Fibroblast of mammary gland (primary cell): ENCODE results near the gene HABP2.

Experiments
- DNase-seq: peaks from one replicate; pipeline ENCODE4 v3.0.0-alpha.2; 2010; ENCODE audit warnings: low read depth
- H3K4me3 ChIP-seq: 2 replicates; pipeline ENCODE4 v1.5.1; 2011; ENCODE audit warnings: low read depth, mild to moderate bottlenecking, low read length, moderate library complexity; ENCODE audit not compliant: control insufficient read depth
- CTCF ChIP-seq: conservative IDR thresholded peaks from 2 replicates; pipeline ENCODE4 v1.5.1; 2011; ENCODE audit warnings: low read depth, low read length, inconsistent platforms; ENCODE audit not compliant: control insufficient read depth, insufficient read depth

Gene HABP2

GRCh38 chr10:113557903-113558321 is 5.1 kb downstream of the HABP2 start:
- TF ChIP-seq CTCF: no peak

GRCh38 chr10:113560071-113560470 is 7.2 kb downstream of the HABP2 start:
- no peak overlapping the region for H3K4me3 ChIP-seq
- TF ChIP-seq CTCF: no peak
- no peak for DNase-seq

More at GRCh38 chr10:113557903-113558321, 5.1 kb downstream of the HABP2 start:
- H3K4me3 ChIP-seq: no peak overlapping the region
- no peak for DNase-seq

GRCh38 chr10:113561214-113561613 is 8.4 kb downstream of the HABP2 start:
- DNase-seq: no peak
- no peak overlapping the region for H3K4me3 ChIP-seq
- no peak for TF ChIP-seq CTCF

- H3K4me3 ChIP-seq: no peak overlapping the region
- TF ChIP-seq CTCF: no peak
- no peak for DNase-seq
Observed at GRCh38 chr10:113562069-113562468, 9.2 kb downstream of the HABP2 start.

- no peak for DNase-seq
- no peak overlapping the region for H3K4me3 ChIP-seq
- no peak for TF ChIP-seq CTCF
Observed at GRCh38 chr10:113562704-113563103, 9.9 kb downstream of the HABP2 start.

- DNase-seq: peak; percentile 58
- H3K4me3 ChIP-seq: peak overlapping the region; percentile 40
- peak; percentile 96 for TF ChIP-seq CTCF
Observed at GRCh38 chr10:113563306-113564088, 10.6 kb downstream of the HABP2 start.

GRCh38 chr10:113565364-113565763 is 12.5 kb downstream of the HABP2 start:
- no peak for DNase-seq
- no peak overlapping the region for H3K4me3 ChIP-seq
- no peak for TF ChIP-seq CTCF
